ENCODE data around the gene EIF1B. TPM values are rescaled to one million over a fixed set of nuclear protein-coding genes. Genes with fewer than 3 reads are reported as not detected.
A peak's percentile ranks its signal among the peaks of the same experiment; 100 is the strongest.

EIF1B gene
- total and polyA plus RNA-seq, 10 of the 15 experiments (the other 5 are each of a cell fraction or from before 2014, with no cell fraction given) = 15.4 to 75.6 (median 43.2) TPM

- TF ChIP-seq RELB (IDR thresholded peaks at IDR 0.05; ENCODE audit: low read depth) (no peak), ASH2L (IDR thresholded peaks at IDR 0.05; ENCODE audit: borderline replicate concordance, low read depth) (0 out of 2 replicates have a peak, but pooled peaks have one; percentile 31), RB1 (IDR thresholded peaks at IDR 0.05; ENCODE audit: borderline replicate concordance) (no peak), ESRRA (IDR thresholded peaks at IDR 0.05; ENCODE audit: low read length) (no peak)
Measured at GRCh38 chr3:40309925-40310695, 603 bp downstream of the EIF1B start (continued).

GRCh38 chr3:40310705-40311104, 1.2 kb downstream of the EIF1B start:
- in situ Hi-C loops (cut with MboI) = loop anchor here (10.0 kb wide), 1 partner anchor 606 kb away; no protein-coding TSS in a partner anchor
- no peak for TF ChIP-seq ZBTB33 (IDR thresholded peaks at IDR 0.05)
- TF ChIP-seq TAF1 (IDR thresholded peaks at IDR 0.05; ENCODE audit: borderline replicate concordance, low read depth, low read length) = no peak

More at GRCh38 chr3:40310705-40311104, 1.2 kb downstream of the EIF1B start:
- Histone ChIP-seq H3K79me2 (ENCODE audit: control insufficient read depth, insufficient read depth, low read length) (peaks cover 20% of the 10 kb centered on the region), H3K9ac (ENCODE audit: control insufficient read depth, insufficient read depth, low read length) (peak overlapping the region; percentile 88), H3K4me2 (ENCODE audit: control insufficient read depth, insufficient read depth) (peak overlapping the region; percentile 79), H3K27me3 (replicated peaks in 1 of 2; ENCODE audit: control insufficient read depth in 2 of 2, insufficient read depth in 2 of 2, low read length in 1 of 2) (no peaks in the 10 kb centered on the region), H3K36me3 (ENCODE audit: control insufficient read depth in 2 of 2, insufficient read depth in 2 of 2, low read length in 1 of 2) (peaks cover 0 to 13% of the 10 kb centered on the region in 2 experiments; a peak in 2 of 4 replicates), H3K27ac (ENCODE audit: control insufficient read depth, insufficient read depth) (peak overlapping the region; percentile 90), H2AFZ (ENCODE audit: control insufficient read depth, low read depth, low read length) (peak overlapping the region; percentile 11; the same call in 1 of the 2 replicates), H3K9me3 (replicated peaks; ENCODE audit: control insufficient read depth, insufficient read depth, low read length) (no peaks in the 10 kb centered on the region), H3K4me3 (peak overlapping the region; percentile 90), H4K20me1 (ENCODE audit: control insufficient read depth, insufficient read depth) (no peaks in the 10 kb centered on the region), H3K4me1 (ENCODE audit: control insufficient read depth, insufficient read depth, low read length) (no peaks in the 10 kb centered on the region)
- SMC1A ChIA-PET (ENCODE audit: uncharacterized antibody, unreplicated experiment) = interaction anchor here (0.6 to 2.7 kb wide), 2 partner anchors 119 to 129 kb away, joined by 3 to 16 read pairs; no protein-coding TSS in a partner anchor
- RAD21 ChIA-PET (ENCODE audit: unreplicated experiment) = interaction anchor here (3.3 kb wide), 1 partner anchor 120 kb away, joined by 17 read pairs; no protein-coding TSS in a partner anchor
- intact Hi-C loops (cut with micrococcal nuclease; ENCODE audit: unreplicated experiment) = no loop called here
- no TSS peak for BruUV-seq (replicated peaks)
- ATAC-seq (no peak), FAIRE-seq (no peak), DNase-seq (ENCODE audit: low read depth, low spot score) (no peak)
- CTCF ChIA-PET = interaction anchor here (0.7 to 15.0 kb wide), 4 partner anchors 120 to 745 kb away, joined by 3 to 317 read pairs (median 5); no protein-coding TSS in a partner anchor
- POLR2A ChIA-PET = interaction anchor here (1.8 kb wide), 1 partner anchor 123 kb away, joined by 5 read pairs; no protein-coding TSS in a partner anchor
- 17% methylated on average over 6 of the region's 6 CpGs for WGBS (ENCODE audit: insufficient coverage, insufficient replicate concordance, low lambda C conversion rate, missing lambda C conversion rate)

All from GM12878 (cell line).